Tibial nerve (tissue), 4 donors: Measurements from ENCODE around the gene GLUD1.
"Not testable (repeated sequence)": the region's sequence is repeated elsewhere in the genome, so short reads cannot be mapped to it uniquely, and the experiment has no call there.

ENCODE experiments used
- CTCF ChIP-seq, 5 experiments: fragments of 200-600 bp in 3 of 5; fragments of 450-650 bp in 2 of 5; sonication (generic) in 3 of 5; IDR thresholded peaks; one replicate each; pipeline ENCODE4 v1.5.1; 2016 to 2019; ENCODE audit warnings: antibody characterized with exemption in 5 of 5, mild to moderate bottlenecking in 3 of 5, moderate library complexity in 2 of 5
- EP300 ChIP-seq, 2 donors: sonication (generic); formaldehyde crosslinking; IDR thresholded peaks; one replicate each; pipeline ENCODE4 v1.6.1; 2017; ENCODE audit warnings: antibody characterized with exemption in 2 of 2, mild to moderate bottlenecking in 1 of 2
- POLR2A ChIP-seq, 2 donors: fragments of 450-650 bp; IDR thresholded peaks; one replicate each; pipeline ENCODE4 v1.6.1; 2017; ENCODE audit warnings: antibody characterized with exemption in 2 of 2, mild to moderate bottlenecking in 2 of 2, moderate library complexity in 2 of 2

- TF ChIP-seq CTCF, POLR2A, EP300 (IDR thresholded peaks at IDR 0.05): not testable (repeated sequence)
Observed at GRCh38 chr10:87008303-87008702, 86.3 kb downstream of the GLUD1 start.
